Left lung (tissue), 10 donors: ENCODE data around the gene PSME2. TPM values are rescaled to one million over a fixed set of nuclear protein-coding genes. Genes with fewer than 3 reads are reported as not detected.

Experiments used
- ATAC-seq: fragments of 200-7000 bp; cut with Tn5 transposase; one replicate; pipeline ENCODE4 v1.9.1; 2020; ENCODE audit warnings: moderate library complexity
- DNase-seq, 4 donors: peaks; one replicate each; pipeline ENCODE4 v3.0.0-alpha.2; 2013 to 2020
- H3K27ac ChIP-seq, 2 donors: fragments of 200-600 bp; sonication (generic) in 1 of 2; one replicate each; pipeline versions ENCODE4 v1.5.0 to v1.8.0; 2020 to 2021
- H3K27me3 ChIP-seq, 2 donors: fragments of 200-600 bp; sonication (generic) in 1 of 2; one replicate each; pipeline versions ENCODE4 v1.5.0 to v1.8.0; 2020 to 2021
- H3K36me3 ChIP-seq, 2 donors: fragments of 200-600 bp; sonication (generic) in 1 of 2; one replicate each; pipeline versions ENCODE4 v1.5.0 to v1.8.0; 2020 to 2021
- H3K4me1 ChIP-seq, 2 donors: fragments of 200-600 bp; one replicate each; pipeline ENCODE4 v1.8.0; 2021
- H3K4me3 ChIP-seq, 2 donors: fragments of 200-600 bp; sonication (generic) in 1 of 2; one replicate each; pipeline versions ENCODE4 v1.5.0 to v1.8.0; 2020 to 2021; ENCODE audit warnings: mild to moderate bottlenecking in 1 of 2
- H3K9me3 ChIP-seq, 2 donors: fragments of 200-600 bp; sonication (generic) in 1 of 2; one replicate each; pipeline versions ENCODE4 v1.5.0 to v1.8.0; 2020 to 2021
- CTCF ChIP-seq, 2 donors: fragments of 200-600 bp; sonication (generic) in 1 of 2; IDR thresholded peaks; one replicate each; pipeline versions ENCODE4 v1.5.0 to v1.8.0; 2021; ENCODE audit warnings: antibody characterized with exemption in 2 of 2
- intact Hi-C, 2 donors: fragments of 100-400 bp; cut with DNase I; formaldehyde crosslinking; loops; one replicate each; pipeline versions ENCODE4 v1.11.2 to v1.14.2; 2022
- polyA plus RNA-seq, 6 donors: library from polyadenylated mRNA; unstranded; fragments of 120-200 nt; gene quantifications; one replicate each; pipeline ENCODE4 v1.2.1, GENCODE V29; 2013; ENCODE audit not compliant: insufficient read length in 6 of 6
- total RNA-seq, 2 donors: library from RNA; stranded (reverse); fragmentation: NEBNext Ultra II Directional; extraction: Animal tissue kit (Norgen Biotek cat#: 25700); gene quantifications; one replicate each; pipeline ENCODE4 v1.2.1, GENCODE V29; 2021
- donor health status: DM: no; HTN: yes; CAD: no.
- donor health status: DM: no; HTN: no; CAD: no.

Gene PSME2
- total and polyA plus RNA-seq, 8 donors, result 126 to 224 (median 159) TPM

GRCh38 chr14:24194186-24194872, 47.9 kb upstream of the PSME2 start:
- ATAC-seq (no peak), DNase-seq (no peak)
- Histone ChIP-seq H3K9me3 (no peaks in the 10 kb centered on the region), H3K4me1 (peaks cover 16 to 47% of the 10 kb centered on the region in 2 donors), H3K27me3 (no peaks in the 10 kb centered on the region), H3K4me3 (peak overlapping the region; percentile 95 to 98), H3K36me3 (peaks cover 0 to 36% of the 10 kb centered on the region in 2 donors), H3K27ac (peak overlapping the region in 1 of 2 donors; percentile 98)
- no peak for TF ChIP-seq CTCF (IDR thresholded peaks at IDR 0.05)
- intact Hi-C loops, result no loop called here

- TF ChIP-seq CTCF (IDR thresholded peaks at IDR 0.05), result no peak
- H3K36me3 ChIP-seq, result peaks cover 0 to 36% of the 10 kb centered on the region in 2 donors
- peaks cover 19 to 51% of the 10 kb centered on the region in 2 donors for H3K4me1 ChIP-seq
- DNase-seq (no peak), ATAC-seq (no peak)
- H3K4me3 ChIP-seq, result no peak overlapping the region
- intact Hi-C loops, result no loop called here
- no peaks in the 10 kb centered on the region for H3K27me3 ChIP-seq
- H3K9me3 ChIP-seq, result no peaks in the 10 kb centered on the region
- no peak overlapping the region for H3K27ac ChIP-seq
These were observed 46.5 kb upstream of the PSME2 start for GRCh38 chr14:24192933-24193332.

- Histone ChIP-seq H3K27ac (no peak overlapping the region), H3K4me1 (peaks cover 14 to 43% of the 10 kb centered on the region in 2 donors), H3K36me3 (peaks cover 0 to 56% of the 10 kb centered on the region in 2 donors), H3K27me3 (no peaks in the 10 kb centered on the region), H3K4me3 (no peak overlapping the region), H3K9me3 (no peaks in the 10 kb centered on the region)
- intact Hi-C loops, result no loop called here
- ATAC-seq (no peak), DNase-seq (no peak)
- no peak for TF ChIP-seq CTCF (IDR thresholded peaks at IDR 0.05)
These were observed 44.0 kb upstream of the PSME2 start for GRCh38 chr14:24190416-24190815.

- ATAC-seq, result no peak
- H3K36me3 ChIP-seq, result peaks cover 0 to 66% of the 10 kb centered on the region in 2 donors
- no peak for DNase-seq
- no peak overlapping the region for H3K4me3 ChIP-seq
- no peaks in the 10 kb centered on the region for H3K27me3 ChIP-seq
- H3K27ac ChIP-seq, result peak overlapping the region in 1 of 2 donors; percentile 73
- TF ChIP-seq CTCF (IDR thresholded peaks at IDR 0.05), result no peak
- H3K4me1 ChIP-seq, result peaks cover 12 to 37% of the 10 kb centered on the region in 2 donors
- H3K9me3 ChIP-seq, result no peaks in the 10 kb centered on the region
- intact Hi-C loops, result no loop called here
These were observed 43.0 kb upstream of the PSME2 start for GRCh38 chr14:24189460-24189859.

GRCh38 chr14:24189059-24189375, 42.6 kb upstream of the PSME2 start:
- Histone ChIP-seq H3K9me3 (no peaks in the 10 kb centered on the region), H3K4me3 (peak overlapping the region; percentile 74 to 86), H3K4me1 (peaks cover 7 to 33% of the 10 kb centered on the region in 2 donors), H3K27ac (peak overlapping the region; percentile 36 to 73), H3K36me3 (peaks cover 0 to 70% of the 10 kb centered on the region in 2 donors), H3K27me3 (no peaks in the 10 kb centered on the region)
- TF ChIP-seq CTCF (IDR thresholded peaks at IDR 0.05), result no peak
- DNase-seq (no peak), ATAC-seq (no peak)
- intact Hi-C loops, result no loop called here
